Subcutaneous adipose tissue (tissue), 4 donors: Measurements from ENCODE around the gene CTIF. TPM values are rescaled to one million over a fixed set of nuclear protein-coding genes. Genes with fewer than 3 reads are reported as not detected.

Experiments
- CTCF ChIP-seq: fragments of 450-650 bp; IDR thresholded peaks from one replicate; pipeline ENCODE4 v1.5.1; 2016; ENCODE audit warnings: low read depth, mild to moderate bottlenecking, control low read depth, antibody characterized with exemption, moderate library complexity
- total RNA-seq, 4 donors: library from RNA; depleted of rRNA; stranded (reverse); fragments of >200 nt; gene quantifications; one replicate each; pipeline ENCODE4 v1.1.0, GENCODE V29; 2016

CTIF gene
- total RNA-seq, 4 donors from 2014 or later: 41.0 to 195 (median 78.3) TPM

GRCh38 chr18:48732767-48733424 lies 194.1 kb downstream of the CTIF start:
- TF ChIP-seq CTCF: no peak

- TF ChIP-seq CTCF: no peak
Observed at GRCh38 chr18:48733643-48734253, 194.9 kb downstream of the CTIF start.

DNA sequence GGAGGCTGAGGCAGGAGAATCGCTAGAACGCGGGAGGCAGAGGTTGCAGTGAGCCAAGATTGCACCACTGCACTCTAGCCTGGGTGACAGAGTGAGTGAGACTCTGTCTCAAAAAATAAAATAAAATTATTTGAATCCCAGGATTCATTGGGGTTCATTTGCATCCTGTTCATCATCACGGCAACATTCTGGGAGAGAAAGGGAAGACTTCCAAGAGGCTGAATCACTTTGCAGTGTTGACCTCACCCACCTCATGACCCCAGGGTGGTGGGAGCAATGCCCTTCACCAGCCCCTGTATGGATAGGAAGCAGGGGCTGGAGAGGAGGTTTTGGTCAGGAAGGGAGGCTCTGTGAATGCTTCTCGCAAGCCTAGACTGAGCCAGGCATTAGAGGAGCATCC lies 195.6 kb downstream of the CTIF start:
- TF ChIP-seq CTCF: no peak

DNA sequence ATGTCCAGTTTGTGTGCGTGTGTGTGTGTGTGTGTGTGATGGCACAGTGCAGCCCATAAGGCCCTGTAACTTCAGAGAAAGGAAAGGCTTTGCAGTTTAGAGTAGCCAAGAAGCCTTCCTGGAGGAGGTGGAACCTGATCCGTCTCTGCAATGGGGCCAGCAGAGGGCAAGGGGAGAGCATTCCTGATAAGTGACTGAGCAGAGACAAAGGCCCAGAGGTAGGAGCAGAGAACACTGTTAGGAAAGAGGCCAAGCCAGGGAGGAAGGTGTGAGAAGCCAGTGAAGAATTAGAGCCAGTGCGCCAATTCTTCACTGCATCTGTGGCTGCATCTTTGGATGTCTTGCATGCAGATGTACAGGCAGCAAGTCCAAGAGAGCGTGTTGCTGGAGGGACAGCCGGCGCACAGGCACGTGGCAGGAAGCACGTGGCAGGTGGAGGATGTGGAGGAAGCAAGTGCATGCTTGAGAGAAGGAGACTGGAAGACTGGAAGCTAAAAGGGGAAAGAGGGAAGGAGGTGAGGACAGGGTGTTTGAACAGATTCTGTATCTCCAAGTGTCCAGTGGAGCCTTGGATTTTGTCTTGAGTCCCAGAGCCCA lies 196.3 kb downstream of the CTIF start:
- TF ChIP-seq CTCF: no peak

DNA sequence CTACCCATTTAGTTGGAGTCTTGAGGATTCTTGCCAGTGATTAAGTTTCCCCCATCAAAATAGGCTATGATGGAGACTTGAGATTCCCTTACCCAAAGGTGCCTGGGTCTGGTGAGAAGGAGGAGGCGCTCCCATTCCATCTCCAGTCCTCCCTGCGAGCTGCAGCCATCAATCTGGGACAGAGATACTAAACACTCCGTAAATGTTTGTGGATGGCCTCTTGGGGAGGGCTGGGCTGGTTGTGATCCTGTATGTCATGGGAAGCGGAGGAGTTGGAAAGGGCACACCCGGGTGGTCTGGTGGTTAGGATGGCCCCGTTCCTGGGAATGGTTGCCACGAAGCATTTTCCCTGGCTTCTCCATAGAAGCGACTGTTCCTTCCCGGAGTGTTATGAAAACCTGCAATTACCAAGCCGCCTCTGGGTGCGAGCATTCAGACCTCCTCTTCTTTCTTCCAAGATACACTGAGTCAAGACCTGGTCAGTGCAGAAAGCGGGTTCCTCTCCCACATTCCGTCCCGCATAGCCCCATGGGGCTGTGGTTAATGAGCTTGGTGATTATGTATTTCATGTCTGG lies 196.9 kb downstream of the CTIF start:
- TF ChIP-seq CTCF: no peak

- TF ChIP-seq CTCF: no peak
Observed at GRCh38 chr18:48736321-48737260, 197.8 kb downstream of the CTIF start.
